ENCODE measurements around the gene BUB1B.
A peak's percentile ranks its signal among the peaks of the same experiment; 100 is the strongest.
"Not testable (repeated sequence)": the region's sequence is repeated elsewhere in the genome, so short reads cannot be mapped to it uniquely, and the experiment has no call there.

Gene BUB1B

GRCh38 chr15:40115670-40116093 lies 45.2 kb upstream of the BUB1B start:
- Histone ChIP-seq H4K20me1 (ENCODE audit: insufficient read depth, low read length) (no peaks in the 10 kb centered on the region), H3K79me2 (ENCODE audit: low read length) (no peaks in the 10 kb centered on the region), H3K9ac (ENCODE audit: low read length) (peak overlapping the region; percentile 50; the same call in 1 of the 2 replicates), H3K27ac (ENCODE audit: low read length) (peak overlapping the region; percentile 61), H3K4me1 (ENCODE audit: low read length) (peaks cover 35% of the 10 kb centered on the region), H2AFZ (ENCODE audit: low read depth, low read length) (no peak overlapping the region), H3K4me2 (ENCODE audit: low read length) (peak overlapping the region; percentile 69), H3K4me3 (ENCODE audit: low read length) (peak overlapping the region; percentile 35; the same call in 1 of the 2 replicates), H3K9me3 (ENCODE audit: insufficient read depth, low read length) (no peaks in the 10 kb centered on the region), H3K36me3 (replicated peaks; ENCODE audit: low read depth, low read length) (no peaks in the 10 kb centered on the region), H3K27me3 (ENCODE audit: low read depth, low read length) (no peaks in the 10 kb centered on the region)
- TF ChIP-seq CTCF (IDR thresholded peaks at IDR 0.05; ENCODE audit: low read depth, low read length) (no peak), EZH2phosphoT487 (IDR thresholded peaks at IDR 0.05; ENCODE audit: low read depth) (no peak)

GRCh38 chr15:40118473-40118872 lies 42.4 kb upstream of the BUB1B start:
- Histone ChIP-seq H3K36me3 (replicated peaks; ENCODE audit: low read depth, low read length) (no peaks in the 10 kb centered on the region), H2AFZ (ENCODE audit: low read depth, low read length) (no peak overlapping the region), H3K27me3 (ENCODE audit: low read depth, low read length) (peaks cover 11% of the 10 kb centered on the region), H3K79me2 (ENCODE audit: low read length) (no peaks in the 10 kb centered on the region), H3K4me1 (ENCODE audit: low read length) (peaks cover 26% of the 10 kb centered on the region), H3K4me2 (ENCODE audit: low read length) (no peak overlapping the region), H4K20me1 (ENCODE audit: insufficient read depth, low read length) (no peaks in the 10 kb centered on the region), H3K9ac (ENCODE audit: low read length) (no peak overlapping the region), H3K9me3 (ENCODE audit: insufficient read depth, low read length) (no peaks in the 10 kb centered on the region), H3K4me3 (ENCODE audit: low read length) (no peak overlapping the region), H3K27ac (ENCODE audit: low read length) (no peak overlapping the region)
- TF ChIP-seq CTCF (IDR thresholded peaks at IDR 0.05; ENCODE audit: low read depth, low read length) (no peak), EZH2phosphoT487 (IDR thresholded peaks at IDR 0.05; ENCODE audit: low read depth) (no peak)

DNA sequence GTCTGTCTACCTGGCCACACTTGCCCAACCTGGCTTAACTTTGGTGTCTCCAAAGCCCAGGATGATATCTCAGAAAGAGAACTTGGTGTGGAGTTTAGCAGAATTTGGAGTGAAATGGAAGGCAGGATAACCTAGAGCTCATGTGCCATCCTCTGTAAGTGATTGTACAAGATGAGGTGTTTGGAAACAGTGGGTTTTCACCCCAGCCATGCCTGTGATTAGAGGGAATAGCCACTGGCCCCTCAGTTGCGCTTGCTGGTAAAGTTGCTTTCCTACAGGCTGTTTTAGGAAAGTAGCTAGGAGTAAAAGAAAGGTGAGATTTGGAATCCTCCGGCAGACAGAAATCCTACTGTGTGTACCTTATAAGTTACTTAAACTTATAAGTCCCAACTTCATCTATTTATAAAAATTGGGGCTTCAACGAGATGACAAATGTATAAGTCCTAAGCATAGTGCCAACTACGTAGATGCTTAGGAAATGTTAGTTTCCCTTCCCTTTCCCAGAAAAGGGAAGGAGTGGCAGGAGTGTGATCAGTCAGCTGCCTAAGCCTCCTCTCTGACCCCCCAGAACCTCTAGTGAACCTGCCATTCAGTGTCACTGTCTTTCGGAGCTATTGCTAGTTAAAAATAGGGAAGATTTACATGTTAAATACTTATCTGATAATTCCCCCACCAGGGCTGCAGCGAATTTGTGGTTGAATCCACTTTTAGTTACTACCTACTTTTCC lies 38.8 kb upstream of the BUB1B start:
- no peak overlapping the region for H3K4me3 ChIP-seq (ENCODE audit: low read length)
- no peaks in the 10 kb centered on the region for H4K20me1 ChIP-seq (ENCODE audit: insufficient read depth, low read length)
- no peaks in the 10 kb centered on the region for H3K36me3 ChIP-seq (replicated peaks; ENCODE audit: low read depth, low read length)
- H3K79me2 ChIP-seq (ENCODE audit: low read length): no peaks in the 10 kb centered on the region
- H3K9ac ChIP-seq (ENCODE audit: low read length): no peak overlapping the region
- H3K9me3 ChIP-seq (ENCODE audit: insufficient read depth, low read length): no peaks in the 10 kb centered on the region
- no peak overlapping the region for H3K27ac ChIP-seq (ENCODE audit: low read length)
- TF ChIP-seq EZH2phosphoT487 (IDR thresholded peaks at IDR 0.05; ENCODE audit: low read depth): no peak
- no peak overlapping the region for H3K4me2 ChIP-seq (ENCODE audit: low read length)
- H3K4me1 ChIP-seq (ENCODE audit: low read length): no peaks in the 10 kb centered on the region
- H3K27me3 ChIP-seq (ENCODE audit: low read depth, low read length): peaks cover 17% of the 10 kb centered on the region
- no peak overlapping the region for H2AFZ ChIP-seq (ENCODE audit: low read depth, low read length)

GRCh38 chr15:40122989-40123388 lies 37.9 kb upstream of the BUB1B start:
- H3K27me3 ChIP-seq (ENCODE audit: low read depth, low read length): peaks cover 19% of the 10 kb centered on the region
- H3K79me2 ChIP-seq (ENCODE audit: low read length); H3K4me1 ChIP-seq (ENCODE audit: low read length); H3K4me2 ChIP-seq (ENCODE audit: low read length); H4K20me1 ChIP-seq (ENCODE audit: insufficient read depth, low read length); H3K9me3 ChIP-seq (ENCODE audit: insufficient read depth, low read length); H3K27ac ChIP-seq (ENCODE audit: low read length); H3K9ac ChIP-seq (ENCODE audit: low read length); H3K4me3 ChIP-seq (ENCODE audit: low read length); H3K36me3 ChIP-seq (replicated peaks; ENCODE audit: low read depth, low read length); H2AFZ ChIP-seq (ENCODE audit: low read depth, low read length): not testable (repeated sequence)

- not testable (repeated sequence) for H2AFZ ChIP-seq (ENCODE audit: low read depth, low read length); H4K20me1 ChIP-seq (ENCODE audit: insufficient read depth, low read length); H3K4me2 ChIP-seq (ENCODE audit: low read length); H3K4me3 ChIP-seq (ENCODE audit: low read length); H3K9ac ChIP-seq (ENCODE audit: low read length); H3K4me1 ChIP-seq (ENCODE audit: low read length); H3K9me3 ChIP-seq (ENCODE audit: insufficient read depth, low read length); H3K36me3 ChIP-seq (replicated peaks; ENCODE audit: low read depth, low read length); H3K79me2 ChIP-seq (ENCODE audit: low read length); H3K27ac ChIP-seq (ENCODE audit: low read length)
- H3K27me3 ChIP-seq (ENCODE audit: low read depth, low read length): peaks cover 19% of the 10 kb centered on the region
Observed at GRCh38 chr15:40123863-40124262, 37.0 kb upstream of the BUB1B start.

DNA sequence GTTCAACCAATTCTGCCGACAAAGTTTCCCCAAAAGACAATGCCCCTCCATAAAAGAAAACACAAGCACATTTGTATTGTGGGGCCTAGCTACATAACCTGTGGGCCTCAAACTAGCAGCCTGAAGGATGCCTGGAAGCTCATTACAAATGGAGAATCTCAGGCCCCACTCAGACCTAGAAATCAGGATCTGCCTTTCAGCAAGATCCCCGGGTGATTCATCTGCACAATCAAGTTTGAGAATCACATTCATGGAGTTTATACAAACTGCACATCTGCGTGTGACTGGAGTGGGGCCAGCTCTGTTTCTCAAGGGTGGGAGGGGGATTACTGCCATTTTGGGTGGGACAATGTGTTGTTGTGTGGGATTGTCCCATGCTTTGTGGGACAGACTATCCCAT lies 36.5 kb upstream of the BUB1B start:
- H3K36me3 ChIP-seq (replicated peaks; ENCODE audit: low read depth, low read length); H3K9ac ChIP-seq (ENCODE audit: low read length); H3K4me1 ChIP-seq (ENCODE audit: low read length); H2AFZ ChIP-seq (ENCODE audit: low read depth, low read length); H3K9me3 ChIP-seq (ENCODE audit: insufficient read depth, low read length); H4K20me1 ChIP-seq (ENCODE audit: insufficient read depth, low read length); H3K27ac ChIP-seq (ENCODE audit: low read length); H3K79me2 ChIP-seq (ENCODE audit: low read length); H3K4me2 ChIP-seq (ENCODE audit: low read length); H3K4me3 ChIP-seq (ENCODE audit: low read length): not testable (repeated sequence)
- H3K27me3 ChIP-seq (ENCODE audit: low read depth, low read length): peaks cover 19% of the 10 kb centered on the region

DNA sequence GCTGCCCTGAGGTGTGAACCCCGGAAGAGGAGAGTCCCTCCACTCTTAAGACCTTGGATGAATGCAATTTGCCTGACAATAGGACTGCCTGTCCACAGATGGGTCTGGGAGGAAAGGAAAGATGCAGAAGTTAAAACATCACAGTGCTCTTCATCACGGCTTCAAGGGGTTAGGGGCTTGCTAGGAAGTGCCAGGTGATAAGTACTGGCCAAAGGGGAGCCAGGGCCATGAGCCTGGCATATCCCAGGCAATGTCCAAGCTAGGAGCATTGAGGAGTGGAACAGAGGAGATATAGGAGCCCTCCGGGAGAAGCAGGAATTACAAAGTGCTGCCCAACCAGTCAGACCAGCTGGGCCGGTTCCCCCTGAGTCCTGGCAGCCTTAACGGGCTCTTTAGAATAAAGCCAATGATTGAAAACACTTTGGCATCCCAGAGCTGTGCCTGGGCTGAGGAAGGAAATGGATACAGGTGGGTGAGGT lies 36.0 kb upstream of the BUB1B start:
- H3K36me3 ChIP-seq (replicated peaks; ENCODE audit: low read depth, low read length); H4K20me1 ChIP-seq (ENCODE audit: insufficient read depth, low read length); H3K27ac ChIP-seq (ENCODE audit: low read length); H3K9me3 ChIP-seq (ENCODE audit: insufficient read depth, low read length); H3K4me1 ChIP-seq (ENCODE audit: low read length); H3K9ac ChIP-seq (ENCODE audit: low read length); H2AFZ ChIP-seq (ENCODE audit: low read depth, low read length); H3K79me2 ChIP-seq (ENCODE audit: low read length); H3K4me2 ChIP-seq (ENCODE audit: low read length); H3K4me3 ChIP-seq (ENCODE audit: low read length): not testable (repeated sequence)
- peaks cover 19% of the 10 kb centered on the region for H3K27me3 ChIP-seq (ENCODE audit: low read depth, low read length)
